Thymus (tissue), 11 donors: ENCODE results near the gene RPP25. TPM values are rescaled to one million over a fixed set of nuclear protein-coding genes. Genes with fewer than 3 reads are reported as not detected.
"Not testable (repeated sequence)": the region's sequence is repeated elsewhere in the genome, so short reads cannot be mapped to it uniquely, and the experiment has no call there.

Experiments used
- DNase-seq, 9 donors: peaks; one replicate each; pipeline ENCODE4 v3.0.0-alpha.2; 2013; ENCODE audit warnings: low spot score in 9 of 9, low read depth in 6 of 9, missing footprints in 1 of 9
- H3K27ac ChIP-seq, 2 donors: one replicate each; pipeline ENCODE4 v1.5.1; 2013; ENCODE audit warnings: control low read depth in 1 of 2, low read depth in 1 of 2, low read length in 1 of 2, mild to moderate bottlenecking in 1 of 2, moderate library complexity in 1 of 2
- H3K27me3 ChIP-seq, 2 donors: one replicate each; pipeline ENCODE4 v1.5.1; 2013; ENCODE audit warnings: low read length in 1 of 2; ENCODE audit not compliant: control insufficient read depth in 2 of 2, insufficient read depth in 1 of 2
- H3K36me3 ChIP-seq, 2 donors: one replicate each; pipeline ENCODE4 v1.5.1; 2013; ENCODE audit warnings: low read length in 1 of 2, mild to moderate bottlenecking in 1 of 2, moderate library complexity in 1 of 2; ENCODE audit not compliant: control insufficient read depth in 2 of 2, insufficient read depth in 2 of 2
- H3K4me1 ChIP-seq, 2 donors: one replicate each; pipeline ENCODE4 v1.5.1; 2013; ENCODE audit warnings: low read length in 2 of 2; ENCODE audit not compliant: control insufficient read depth in 2 of 2, insufficient read depth in 2 of 2
- H3K4me3 ChIP-seq, 2 donors: one replicate each; pipeline ENCODE4 v1.5.1; 2013; ENCODE audit warnings: low read length in 2 of 2, control low read depth in 1 of 2, mild to moderate bottlenecking in 1 of 2
- H3K9me3 ChIP-seq, 2 donors: one replicate each; pipeline ENCODE4 v1.5.1; 2013; ENCODE audit warnings: low read length in 1 of 2, mild to moderate bottlenecking in 1 of 2; ENCODE audit not compliant: control insufficient read depth in 2 of 2, insufficient read depth in 1 of 2
- WGBS: extraction: QIAGEN DNeasy Blood & Tissue Kit; methylation state at CpG from one replicate; pipeline ENCODE4 v1.1.7; 2013; 5-methylcytosine and 5-hydroxymethylcytosine counted together
- polyA plus RNA-seq: library from polyadenylated mRNA; stranded (reverse); fragments of 200-250 nt; gene quantifications from one replicate; pipeline ENCODE4 v1.2.3, GENCODE V29; 2013
- total RNA-seq: library from RNA; stranded (reverse); fragments of 120-200 nt; gene quantifications from one replicate; pipeline ENCODE4 v1.2.4, GENCODE V29; 2013
- donor health status: healthy.

Gene RPP25
- total and polyA plus RNA-seq, 2 donors, result 3.5 to 6.7 TPM

- Histone ChIP-seq H3K27me3 (peaks cover 2 to 12% of the 10 kb centered on the region in 2 donors), H3K36me3 (no peaks in the 10 kb centered on the region), H3K27ac (no peak overlapping the region), H3K4me1 (peaks cover 2 to 20% of the 10 kb centered on the region in 2 donors), H3K4me3 (no peak overlapping the region), H3K9me3 (peaks cover 0 to 1% of the 10 kb centered on the region in 2 donors)
- no peak for DNase-seq
- 87% methylated on average over 3 of the region's 3 CpGs for WGBS
Observed at GRCh38 chr15:74951006-74951405, 5.6 kb downstream of the RPP25 start.

- no peaks in the 10 kb centered on the region for H3K9me3 ChIP-seq
- no peaks in the 10 kb centered on the region for H3K36me3 ChIP-seq
- DNase-seq, result peak; percentile 40 to 88 (median 79)
- peaks cover 0 to 5% of the 10 kb centered on the region in 2 donors for H3K27me3 ChIP-seq
- peaks cover 0 to 12% of the 10 kb centered on the region in 2 donors for H3K4me1 ChIP-seq
- no peak overlapping the region for H3K27ac ChIP-seq
- H3K4me3 ChIP-seq, result no peak overlapping the region
- WGBS, result 61% methylated on average over 7 of the region's 7 CpGs
Observed at GRCh38 chr15:74950078-74950908, 6.3 kb downstream of the RPP25 start.

- Histone ChIP-seq H3K9me3 (no peaks in the 10 kb centered on the region), H3K4me1 (peaks cover 4 to 15% of the 10 kb centered on the region in 2 donors)
- under 1% methylated on average over 85 of the region's 85 CpGs for WGBS
Observed at GRCh38 chr15:74937590-74938371, 18.8 kb downstream of the RPP25 start, which contains the start of gene COX5A. COX5A (minus strand) TSS chr15:74938073; CDS start chr15:74938014, 59 bp downstream.

GRCh38 chr15:74937272-74937589 lies 19.3 kb downstream of the RPP25 start:
- H3K4me1 ChIP-seq, result peaks cover 4 to 15% of the 10 kb centered on the region in 2 donors
- H3K9me3 ChIP-seq, result no peaks in the 10 kb centered on the region

More at GRCh38 chr15:74937590-74938371, 18.8 kb downstream of the RPP25 start, which contains the start of gene COX5A:
- H3K27ac ChIP-seq, result peak within 1 kb of the TSS; percentile 69 to 93
- H3K4me3 ChIP-seq, result peak within 1 kb of the TSS; percentile 78 to 99
- peaks cover 0 to 4% of the 10 kb centered on the region in 2 donors for H3K36me3 ChIP-seq
- peak; percentile 77 to 97 (median 90) for DNase-seq
- H3K27me3 ChIP-seq, result no peaks in the 10 kb centered on the region

GRCh38 chr15:74935193-74935592 lies 21.4 kb downstream of the RPP25 start:
- not testable (repeated sequence) for DNase-seq, H3K27me3 ChIP-seq, H3K9me3 ChIP-seq, H3K27ac ChIP-seq, H3K4me3 ChIP-seq
- WGBS, result 94% methylated on average over 3 of the region's 3 CpGs
- Histone ChIP-seq H3K4me1 (peaks cover 4 to 15% of the 10 kb centered on the region in 2 donors), H3K36me3 (peaks cover 6 to 11% of the 10 kb centered on the region in 2 donors)

More at GRCh38 chr15:74937272-74937589, 19.3 kb downstream of the RPP25 start:
- peak overlapping the region; percentile 78 to 99 for H3K4me3 ChIP-seq
- no peaks in the 10 kb centered on the region for H3K27me3 ChIP-seq
- peaks cover 0 to 4% of the 10 kb centered on the region in 2 donors for H3K36me3 ChIP-seq
- peak overlapping the region; percentile 69 to 93 for H3K27ac ChIP-seq
- DNase-seq, result peak in 2 of 9 donors; percentile 13 to 38
- under 1% methylated on average over 18 of the region's 18 CpGs for WGBS

GRCh38 chr15:74933573-74933972 lies 23.0 kb downstream of the RPP25 start:
- WGBS, result 89% methylated on average over 2 of the region's 2 CpGs
- H3K27ac ChIP-seq, result no peak overlapping the region
- DNase-seq, result no peak
- no peak overlapping the region for H3K4me3 ChIP-seq
- no peaks in the 10 kb centered on the region for H3K27me3 ChIP-seq
- H3K36me3 ChIP-seq, result peaks cover 15% of the 10 kb centered on the region in 2 donors
- H3K4me1 ChIP-seq, result peaks cover 4 to 15% of the 10 kb centered on the region in 2 donors
- no peaks in the 10 kb centered on the region for H3K9me3 ChIP-seq

- H3K9me3 ChIP-seq, result no peaks in the 10 kb centered on the region
- H3K36me3 ChIP-seq, result peaks cover 32 to 38% of the 10 kb centered on the region in 2 donors
- WGBS, result 99% methylated on average over 5 of the region's 5 CpGs
Observed at GRCh38 chr15:74928771-74929198, 27.8 kb downstream of the RPP25 start.

GRCh38 chr15:74924525-74924924 lies 32.0 kb downstream of the RPP25 start:
- Histone ChIP-seq H3K4me3 (no peak overlapping the region), H3K27ac (no peak overlapping the region), H3K9me3 (no peaks in the 10 kb centered on the region), H3K27me3 (no peaks in the 10 kb centered on the region), H3K36me3 (peaks cover 49 to 58% of the 10 kb centered on the region in 2 donors), H3K4me1 (no peaks in the 10 kb centered on the region)
- DNase-seq, result no peak
- WGBS, result 98% methylated on average over 3 of the region's 3 CpGs

More at GRCh38 chr15:74928771-74929198, 27.8 kb downstream of the RPP25 start:
- H3K27ac ChIP-seq, result no peak overlapping the region
- no peak overlapping the region for H3K4me3 ChIP-seq
- DNase-seq, result no peak
- no peaks in the 10 kb centered on the region for H3K27me3 ChIP-seq
- no peaks in the 10 kb centered on the region for H3K4me1 ChIP-seq

- no peak overlapping the region for H3K27ac ChIP-seq
- H3K36me3 ChIP-seq, result peaks cover 56 to 65% of the 10 kb centered on the region in 2 donors
- no peak overlapping the region for H3K4me3 ChIP-seq
- no peak for DNase-seq
- no peaks in the 10 kb centered on the region for H3K27me3 ChIP-seq
- no peaks in the 10 kb centered on the region for H3K9me3 ChIP-seq
- 96% methylated on average over 8 of the region's 8 CpGs for WGBS
- H3K4me1 ChIP-seq, result no peaks in the 10 kb centered on the region
Observed at GRCh38 chr15:74920456-74920855, 36.1 kb downstream of the RPP25 start.
